DMS153 (cell line): ENCODE data around the gene BTK.

ENCODE experiments used
- DNase-seq: peaks from one replicate; lab custom pipeline; 2025; lab: John Stamatoyannopoulos, UW

The BTK gene

DNA sequence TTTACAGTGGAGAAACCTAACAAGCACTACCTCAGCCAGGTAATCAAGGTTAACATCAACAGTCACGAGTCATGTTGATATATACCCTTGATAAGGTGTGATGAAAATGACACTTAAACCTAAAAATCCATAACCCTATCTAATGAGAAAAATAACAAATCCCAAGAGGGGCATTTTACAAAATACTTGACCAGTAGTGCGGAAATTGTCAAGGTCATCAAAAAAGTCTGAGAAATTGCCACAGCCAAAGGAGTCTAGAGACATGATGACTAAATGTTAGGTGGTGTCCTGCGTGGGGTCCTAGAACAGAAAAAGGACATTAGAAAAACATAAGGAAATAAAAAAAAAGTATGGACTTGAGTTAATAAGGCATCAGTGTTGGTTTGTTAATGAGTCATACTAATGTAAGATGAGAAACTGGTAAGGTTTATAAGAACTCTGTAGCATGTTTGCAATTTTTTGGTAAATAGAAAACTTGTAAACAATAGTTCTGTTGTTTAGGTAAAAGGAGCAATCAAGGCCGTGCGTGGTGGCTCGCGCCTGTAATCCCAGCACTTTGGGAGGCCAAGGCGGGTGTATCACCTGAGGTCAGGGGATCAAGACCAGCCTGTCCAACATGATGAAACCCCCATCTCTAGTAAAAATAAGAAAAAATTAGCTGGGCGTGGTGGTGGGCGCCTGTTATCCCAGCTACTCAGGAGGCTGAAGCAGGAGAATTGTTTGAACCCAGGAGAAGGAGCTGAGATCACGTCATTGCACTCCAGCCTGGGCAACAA, 7.7 kb upstream of the BTK start:
- DNase-seq, result no peak

DNA sequence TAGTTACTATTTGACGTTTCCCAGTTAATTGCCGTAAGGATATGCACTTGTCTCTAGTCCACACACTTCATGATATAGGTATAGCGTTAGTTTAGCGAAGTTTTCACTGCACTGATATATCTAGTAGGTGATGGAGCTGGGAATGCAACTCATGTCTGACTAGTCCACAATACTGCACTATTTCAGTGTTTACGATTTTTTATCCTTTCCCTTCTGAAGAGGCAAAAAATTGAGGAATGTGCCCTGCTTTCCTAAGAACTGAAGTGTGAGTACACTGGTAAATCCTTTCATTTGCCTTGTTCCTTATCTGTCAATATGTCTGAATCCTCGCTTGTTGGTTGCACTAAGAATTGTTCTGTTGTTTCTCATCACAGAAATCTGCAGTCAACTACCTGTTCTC, 5.8 kb upstream of the BTK start:
- no peak for DNase-seq

DNA sequence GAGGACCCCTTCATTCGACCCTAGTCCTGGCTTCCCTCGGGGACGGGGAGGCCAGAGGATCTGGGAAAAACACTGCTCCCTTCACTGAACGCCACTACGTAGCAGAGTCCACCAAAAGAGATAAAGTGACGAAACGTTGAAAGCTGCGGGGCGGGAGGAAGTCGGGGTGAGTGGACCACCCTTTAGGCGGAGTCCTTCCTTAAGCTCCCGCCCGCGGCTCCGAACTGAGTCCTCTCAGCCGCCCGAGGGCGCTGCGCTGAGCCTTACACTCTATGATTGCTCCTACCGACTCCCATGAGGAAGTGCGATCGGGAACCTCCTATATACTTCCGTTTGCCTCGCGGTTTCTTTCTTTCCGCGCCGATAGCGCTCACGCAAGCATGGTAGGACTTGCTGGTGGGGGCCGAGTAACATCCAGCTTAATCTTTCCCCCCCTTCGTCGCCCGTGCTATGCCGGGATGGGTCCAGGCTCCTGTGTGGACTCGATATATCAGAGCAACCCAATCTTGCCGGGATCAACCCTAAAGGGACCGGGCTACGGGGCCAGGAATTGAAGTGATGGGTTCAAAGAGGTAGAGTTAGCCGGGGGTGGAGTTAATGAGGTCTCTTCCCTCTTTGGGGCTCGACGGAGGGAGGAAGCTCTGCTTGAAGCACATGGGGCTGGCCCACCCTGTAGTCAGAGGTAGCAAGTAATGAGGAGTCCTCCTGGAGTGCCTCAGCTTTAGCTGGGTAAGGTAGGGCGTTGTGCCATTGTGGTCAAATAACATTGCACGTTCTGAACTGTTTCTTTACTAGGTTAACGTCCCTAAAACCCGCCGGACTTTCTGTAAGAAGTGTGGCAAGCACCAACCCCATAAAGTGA, 4.9 kb upstream of the BTK start, which contains the start of gene RPL36A:
TSS of gene RPL36A (plus strand) at position 348 of the 862 bp plus-strand sequence. CDS start at position 381, 33 bp downstream.
- peak; percentile 85 for DNase-seq

DNA sequence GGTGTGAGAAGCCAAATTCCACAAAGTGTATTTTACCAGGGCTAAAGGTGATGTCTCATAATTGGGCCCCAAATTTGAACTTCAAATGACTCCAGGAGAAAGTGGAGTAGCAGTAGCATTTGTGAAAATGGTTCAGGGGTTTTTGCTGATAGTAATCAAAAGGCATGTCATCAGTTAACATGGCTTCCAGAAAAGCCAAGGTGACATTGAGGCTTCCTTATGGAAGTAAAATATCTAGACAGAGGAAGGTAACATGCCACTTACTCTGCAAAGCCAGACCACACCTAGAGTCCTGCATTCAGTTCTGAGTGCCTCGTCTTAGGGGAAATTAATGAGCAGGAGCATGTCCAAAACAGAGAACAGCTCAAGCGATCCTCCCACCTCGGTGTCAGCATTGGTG, 2.6 kb upstream of the BTK start:
- DNase-seq, result no peak

DNA sequence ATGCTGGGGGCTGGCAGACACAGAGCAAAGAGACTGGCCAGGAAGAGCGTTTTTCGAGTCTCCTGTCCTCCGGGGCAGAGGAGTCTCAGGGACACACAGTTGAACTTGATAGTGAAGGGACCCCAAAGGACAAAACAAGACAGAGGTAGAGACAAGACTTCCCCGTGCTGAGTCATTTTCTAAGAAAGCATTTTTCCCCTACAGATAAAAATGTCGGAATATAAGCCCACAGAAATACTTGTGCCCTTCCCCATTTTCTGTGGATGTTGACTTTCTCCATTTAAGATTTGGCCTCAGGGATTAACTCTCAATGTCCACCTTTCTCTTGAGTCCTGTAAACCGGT, 523 bp upstream of the BTK start:
- no peak for DNase-seq

DNA sequence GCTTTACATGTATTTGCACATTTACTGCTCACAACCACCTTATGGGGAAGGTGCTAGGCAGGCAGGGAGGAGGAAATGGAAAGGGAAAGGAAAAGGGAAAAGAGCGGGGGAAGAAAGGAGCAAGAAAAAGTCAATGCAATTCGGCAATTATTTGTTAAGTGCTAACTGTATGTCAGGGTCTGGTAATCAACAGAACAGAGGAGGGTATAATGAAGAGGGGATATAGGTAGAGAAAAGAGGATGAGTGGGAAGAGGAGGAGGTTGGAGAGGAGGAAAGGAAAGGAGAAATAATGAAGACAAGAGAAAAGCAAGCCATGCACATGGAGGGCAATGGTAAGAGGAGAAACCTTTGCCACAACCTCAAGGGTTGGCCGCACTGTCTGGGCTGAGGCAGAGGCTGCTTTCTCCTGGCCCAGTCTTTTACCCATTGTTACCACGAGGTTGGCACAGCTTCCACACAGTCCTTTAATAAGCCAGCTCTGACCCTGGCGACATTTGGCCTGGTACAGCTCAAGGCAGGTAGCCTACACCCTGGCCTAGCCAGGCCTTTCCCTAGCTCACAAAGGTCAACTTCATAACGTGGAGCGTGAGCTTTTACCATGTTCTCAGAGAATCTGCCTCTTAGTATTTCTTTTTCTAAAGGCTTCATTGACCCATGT, 836 bp downstream of the BTK start:
- no peak for DNase-seq

DNA sequence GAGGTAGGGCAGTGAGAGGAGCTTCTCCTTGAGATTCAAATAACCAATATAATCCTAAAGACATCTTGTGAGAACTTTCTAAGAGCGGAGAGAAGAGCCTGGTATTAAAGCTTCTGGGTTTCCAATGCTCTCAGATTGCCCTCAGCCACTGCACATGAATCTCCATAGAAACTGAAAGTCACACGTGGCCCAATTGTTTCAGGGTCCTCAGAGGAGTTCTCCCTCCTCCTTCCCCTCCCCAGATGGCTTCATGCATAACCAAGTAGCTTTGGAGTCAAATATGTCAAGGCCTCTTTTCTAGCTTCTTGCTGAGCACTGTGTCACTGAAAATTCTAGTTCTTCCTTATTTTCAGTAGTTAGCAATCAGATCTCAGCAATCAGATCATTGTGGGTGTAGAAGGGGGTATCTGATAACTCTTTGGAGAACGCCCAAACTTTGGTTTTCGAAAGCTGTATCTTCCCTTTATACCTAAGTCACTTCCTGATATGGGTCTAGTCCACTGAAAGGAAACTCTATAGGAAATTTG, 2.2 kb downstream of the BTK start:
- no peak for DNase-seq

DNA sequence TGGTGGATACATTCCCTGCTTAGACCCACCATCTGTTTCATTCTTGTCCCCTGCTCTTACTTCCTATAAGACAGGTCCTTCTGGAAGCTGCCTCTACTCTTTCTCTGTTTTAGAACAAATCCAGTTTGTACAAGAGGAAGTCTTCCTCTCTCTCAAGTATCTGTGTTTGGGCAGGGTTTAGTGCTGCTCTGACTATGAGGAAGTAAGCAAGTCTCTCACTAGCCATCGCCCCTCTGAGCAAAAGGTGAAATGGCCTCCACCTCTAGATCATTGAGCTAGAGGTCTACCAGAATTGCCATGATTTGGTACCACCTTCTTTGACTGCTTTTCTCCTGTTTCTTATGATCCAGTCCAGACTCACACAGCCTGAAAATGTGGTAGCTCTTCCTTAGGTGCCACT, 8.4 kb downstream of the BTK start:
- DNase-seq, result no peak

DNA sequence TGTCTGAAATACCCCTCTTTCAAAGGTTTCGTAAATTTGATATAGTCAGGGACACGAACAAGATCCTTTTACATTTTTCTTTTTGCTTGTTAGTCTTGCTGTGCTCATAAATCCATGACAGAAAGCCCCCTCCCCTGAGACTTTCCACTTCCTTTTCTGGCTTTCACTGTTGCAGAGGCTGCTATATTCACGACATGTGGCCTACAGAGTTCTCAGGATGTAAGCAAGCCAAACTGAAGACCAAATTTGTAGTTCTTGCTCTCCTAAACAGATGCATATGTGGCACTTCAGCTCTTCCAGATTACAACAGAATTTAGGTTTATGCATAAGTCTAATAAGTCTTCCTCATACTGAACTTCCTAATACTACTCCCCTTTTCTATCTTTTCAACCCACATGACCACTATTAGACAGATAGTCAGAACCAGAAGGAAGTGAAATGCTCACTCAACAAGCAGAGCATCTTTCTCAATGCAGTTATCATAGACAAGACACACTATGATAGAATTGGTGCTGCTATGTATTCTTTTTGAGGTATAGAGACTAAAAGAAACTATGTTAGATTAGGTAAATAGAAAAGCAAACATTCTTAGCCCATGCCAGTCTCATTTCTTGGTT, 15.0 kb downstream of the BTK start:
- DNase-seq, result no peak

DNA sequence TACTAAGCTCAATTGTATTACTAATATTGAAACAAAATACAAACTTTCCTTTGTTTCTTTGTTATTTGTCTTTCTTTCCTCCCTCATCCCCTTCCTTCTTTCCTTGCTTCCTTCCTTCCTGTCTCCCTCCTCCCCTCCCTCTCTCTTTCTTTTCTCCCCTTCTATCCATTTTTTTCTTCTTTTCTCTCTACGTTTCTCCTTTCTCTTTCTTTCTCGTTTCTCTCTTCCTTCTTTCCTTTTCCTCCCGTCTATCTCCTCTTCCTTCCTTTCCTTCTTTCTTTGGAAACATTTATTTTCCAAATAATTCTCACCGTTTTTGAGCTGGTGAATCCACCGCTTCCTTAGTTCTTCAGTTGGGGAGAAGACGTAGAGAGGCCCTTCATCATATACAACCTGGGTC, 16.3 kb downstream of the BTK start:
- DNase-seq, result no peak

DNA sequence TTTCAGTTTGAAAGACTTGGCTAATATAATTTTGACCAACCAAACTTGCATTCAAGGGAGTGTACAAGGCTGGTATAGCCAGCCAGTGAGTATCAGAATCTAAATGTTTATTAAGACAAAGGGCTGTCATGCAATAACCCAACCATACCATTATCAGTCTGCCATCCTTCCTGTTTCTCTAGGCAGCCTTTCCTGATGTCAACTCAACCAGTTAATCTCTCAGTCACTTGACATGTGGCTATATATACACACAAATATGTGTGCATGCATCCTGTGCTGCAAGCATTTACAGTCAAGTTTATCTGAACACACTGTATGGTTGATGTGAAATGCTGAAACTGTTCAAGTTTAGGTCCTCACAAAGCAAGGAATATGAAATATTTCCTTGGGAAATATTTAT, 17.2 kb downstream of the BTK start:
- DNase-seq, result no peak

DNA sequence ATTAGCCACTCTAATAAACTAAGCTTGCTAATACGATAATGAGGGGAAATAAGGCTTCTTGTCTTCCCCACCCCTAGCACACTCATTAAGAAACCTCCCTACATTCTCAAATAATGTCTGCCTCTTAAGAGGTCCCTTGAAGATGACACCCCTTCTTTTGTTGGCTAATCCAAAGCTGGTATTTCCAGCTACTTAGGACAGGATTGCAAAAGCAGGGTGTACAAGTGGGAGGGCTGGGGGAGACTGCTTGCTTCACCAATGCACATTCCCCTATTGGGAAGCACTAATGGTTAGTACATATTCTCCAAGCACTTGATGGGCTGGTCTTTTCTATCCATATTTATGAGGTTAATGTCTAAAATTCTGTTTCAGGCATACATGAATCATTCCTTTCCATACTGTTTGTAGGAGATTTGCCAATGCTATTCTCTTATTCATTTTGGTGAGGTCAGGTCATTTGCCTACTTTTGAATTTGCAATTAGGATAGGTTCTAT, 20.6 kb downstream of the BTK start:
- DNase-seq, result no peak

DNA sequence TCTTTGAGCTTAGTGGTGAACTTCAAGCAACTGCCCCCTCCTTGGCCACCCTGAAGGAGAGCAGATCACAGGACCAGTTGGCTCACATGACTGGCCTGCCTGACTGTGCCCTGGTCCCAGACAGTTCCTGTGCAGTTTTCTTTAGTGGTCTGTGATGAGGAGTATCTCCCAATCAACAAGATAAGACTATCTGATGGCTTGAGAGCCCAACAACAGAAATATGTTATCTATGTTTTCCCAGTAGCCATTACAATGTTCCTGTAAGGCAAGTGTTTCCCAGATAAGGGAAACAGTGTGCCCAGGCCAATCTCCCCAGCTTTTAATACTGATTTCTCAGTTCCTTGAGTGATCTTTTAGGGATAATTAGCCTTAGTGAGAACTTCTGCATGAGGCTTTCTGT, 23.2 kb downstream of the BTK start:
- no peak for DNase-seq

DNA sequence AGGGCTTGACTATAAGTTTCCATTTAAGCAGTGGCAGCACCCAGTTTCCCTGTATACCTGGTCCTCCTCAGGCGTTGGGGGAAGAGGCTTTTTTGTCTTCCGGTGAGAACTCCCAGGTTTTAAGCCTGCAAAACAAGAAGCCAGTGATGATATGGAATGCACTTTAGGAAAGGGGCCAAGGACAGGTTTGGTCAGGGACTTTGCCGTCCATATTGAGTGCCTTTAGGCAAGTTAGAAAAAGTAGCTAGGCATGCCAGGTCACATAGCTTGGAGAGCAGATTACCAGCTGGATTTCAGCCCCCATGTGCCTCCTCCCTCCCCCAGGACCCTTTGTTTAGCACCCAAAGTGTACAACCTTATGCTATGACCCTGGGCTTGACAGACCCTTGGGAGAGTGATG, 23.9 kb downstream of the BTK start:
- no peak for DNase-seq

DNA sequence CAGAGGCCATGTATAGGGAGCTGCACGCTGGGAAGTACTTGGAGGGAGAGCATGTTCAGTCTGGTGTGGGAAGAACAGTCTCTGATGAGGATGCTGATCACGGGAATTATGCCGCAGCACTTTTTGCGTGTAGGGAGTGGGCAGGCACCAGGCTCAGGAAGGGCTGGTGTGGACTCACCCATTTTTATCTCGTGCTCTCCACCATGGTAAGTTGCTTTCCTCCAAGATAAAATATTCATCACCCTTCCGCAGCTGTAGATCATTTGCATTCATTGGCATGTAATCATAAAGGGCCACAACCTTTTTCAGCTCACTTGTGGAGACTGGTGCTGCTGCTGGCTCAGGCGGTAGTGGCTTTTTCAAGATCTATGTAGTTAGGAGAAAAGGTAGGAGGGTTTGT, 25.6 kb downstream of the BTK start:
- DNase-seq, result no peak

DNA sequence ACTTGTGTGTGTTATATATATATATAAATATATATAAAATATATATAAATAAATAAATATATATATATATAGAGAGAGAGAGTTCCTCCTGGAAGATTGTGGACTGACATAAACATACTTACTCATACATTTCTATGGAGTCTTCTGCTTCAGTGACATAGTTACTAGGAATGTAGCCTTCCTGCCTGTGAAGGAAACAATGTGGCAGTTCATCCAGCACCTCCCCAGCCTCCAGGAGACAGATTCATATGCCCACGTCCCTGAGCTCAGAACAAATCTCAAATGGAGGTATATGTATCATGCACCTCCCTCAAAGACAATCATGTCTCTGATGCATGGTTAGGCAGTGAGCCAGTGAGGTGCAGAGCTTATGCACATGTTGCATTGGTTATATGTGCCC, 26.0 kb downstream of the BTK start:
- DNase-seq, result no peak

DNA sequence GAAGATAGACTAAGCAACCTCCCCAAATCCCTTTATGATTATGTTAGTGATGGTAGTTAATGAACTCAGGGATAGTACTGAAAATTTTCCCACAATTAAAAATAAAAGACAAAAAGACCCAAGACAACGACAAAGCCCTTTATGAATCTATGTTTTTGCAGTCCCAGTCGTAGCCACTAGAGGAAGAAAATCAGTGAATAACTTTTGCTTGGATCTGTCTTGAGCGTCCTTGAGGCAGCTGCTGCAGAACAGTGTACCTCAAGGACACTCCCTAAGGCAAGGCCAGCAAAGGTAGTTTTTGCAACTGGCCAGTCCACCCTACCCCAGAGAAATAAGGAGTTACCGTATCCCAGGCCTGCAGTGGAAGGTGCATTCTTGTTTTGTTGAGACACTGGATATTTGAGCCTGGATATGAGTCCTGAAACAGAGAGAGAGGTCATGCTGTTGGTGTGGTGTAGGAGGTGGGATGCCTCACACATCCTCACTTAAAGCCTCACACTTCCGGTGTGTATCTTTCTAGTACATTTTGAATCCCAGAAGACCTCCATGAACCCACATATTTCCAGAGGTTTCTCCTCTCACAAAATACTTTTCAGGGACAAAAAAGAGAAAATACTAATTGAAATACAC, 28.7 kb downstream of the BTK start:
- no peak for DNase-seq

DNA sequence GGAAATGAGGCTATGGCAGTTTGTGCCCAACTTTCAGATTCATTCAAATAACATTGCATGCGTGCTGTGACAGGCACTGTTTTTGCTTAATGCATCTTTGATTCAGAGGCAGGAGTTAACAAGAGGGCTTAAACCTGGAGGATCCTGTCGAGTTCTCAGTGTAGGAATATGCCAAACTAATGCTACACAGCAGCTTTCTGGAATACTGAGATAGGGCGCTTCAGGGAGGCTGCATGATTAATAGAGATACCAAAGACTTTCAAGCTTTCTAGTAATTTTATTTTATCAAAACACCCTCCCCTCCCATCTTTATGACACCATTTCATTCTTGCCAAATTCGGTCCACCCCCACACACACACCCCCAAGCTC, 36.8 kb downstream of the BTK start:
- no peak for DNase-seq

DNA sequence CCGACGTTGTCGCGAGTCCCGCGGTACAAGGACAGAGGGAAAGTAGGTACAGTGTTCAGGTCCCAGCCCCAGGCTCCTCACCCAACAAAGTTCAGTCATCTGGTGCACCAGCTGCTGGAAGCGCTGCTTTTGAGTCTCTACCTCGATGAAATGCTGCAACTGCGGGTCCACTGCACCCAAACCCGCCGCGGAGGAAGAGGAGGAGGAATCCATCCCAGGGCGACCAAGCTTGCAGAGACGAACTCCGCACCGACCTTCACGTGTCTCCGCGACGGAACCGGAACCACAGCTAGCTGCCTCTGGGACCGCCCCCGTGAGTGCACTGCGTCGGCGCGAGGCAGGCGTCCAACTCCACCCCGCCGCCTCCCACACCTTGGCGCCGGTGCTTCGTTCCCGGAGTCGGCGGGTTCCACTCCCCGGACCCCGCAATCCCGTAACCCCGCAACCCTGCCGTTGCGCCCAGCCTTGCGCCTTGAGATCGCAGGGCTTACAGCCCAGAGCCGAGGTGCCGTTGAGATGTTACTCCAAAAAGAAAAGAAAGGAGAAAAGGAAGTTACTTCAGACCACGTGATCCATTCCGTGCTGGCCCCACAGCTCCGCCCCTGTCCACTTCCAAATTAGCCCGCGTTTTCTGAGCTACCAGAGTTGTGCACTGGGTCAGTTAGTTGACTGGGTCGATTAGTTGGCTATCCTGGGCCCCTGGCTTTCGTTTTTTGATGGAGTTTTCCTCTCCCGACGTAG, 37.4 kb downstream of the BTK start, which contains the start of gene TIMM8A:
TSS of gene TIMM8A (minus strand) at position 291 of the 741 bp plus-strand sequence. CDS start at position 213, 78 bp downstream.
- DNase-seq, result peak; percentile 12

DNA sequence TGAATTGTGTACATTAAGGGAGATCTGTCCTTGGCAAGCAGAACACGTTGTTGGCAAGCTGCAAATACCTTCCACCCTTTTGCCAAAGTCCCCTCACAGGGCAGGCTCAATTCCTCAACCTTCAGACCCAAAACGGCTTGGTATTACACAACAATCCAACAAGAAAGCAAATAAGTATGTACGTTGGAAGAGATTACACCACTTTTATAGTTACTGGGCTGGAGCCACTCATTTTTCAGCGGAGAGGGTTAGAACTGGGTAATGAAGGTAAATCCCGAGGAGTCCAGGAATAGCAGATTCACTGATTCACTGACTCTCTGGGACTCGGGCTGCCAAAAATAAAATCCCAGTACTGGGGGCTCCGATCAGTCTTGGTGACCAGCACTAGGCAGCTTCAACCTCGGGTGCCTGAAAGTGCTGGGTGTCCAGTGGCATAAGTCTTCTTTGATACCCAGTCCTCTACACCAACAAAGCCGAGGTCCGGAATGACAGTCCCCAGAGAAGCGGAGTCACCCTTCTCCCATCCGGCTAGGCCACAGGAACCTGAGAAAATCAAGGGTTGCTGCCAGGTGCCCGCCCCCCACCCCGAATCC, 38.0 kb downstream of the BTK start:
- DNase-seq, result no peak
